Measurements from ENCODE around the gene RAD23A.
"Not testable (repeated sequence)": the region's sequence is repeated elsewhere in the genome, so short reads cannot be mapped to it uniquely, and the experiment has no call there.

The RAD23A gene

DNA sequence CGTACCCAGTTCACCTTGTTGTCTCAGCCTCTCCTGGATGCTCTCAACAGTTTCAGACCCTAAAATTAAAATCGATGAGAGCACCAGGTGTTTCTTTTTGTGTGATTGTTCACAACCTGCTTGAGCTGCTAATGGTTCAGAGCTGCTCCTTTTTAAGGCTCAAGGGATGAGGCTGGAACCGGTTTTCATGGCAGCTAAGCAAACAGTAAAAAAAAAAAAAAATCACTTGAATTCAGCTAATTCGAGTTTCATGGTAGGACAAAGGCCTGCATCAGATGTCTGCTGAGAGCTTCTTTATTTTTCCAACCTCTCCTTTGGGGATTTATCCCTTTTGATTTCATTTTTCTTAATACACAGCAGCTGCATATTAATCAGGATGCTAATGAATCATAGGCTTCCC lies 33.1 kb upstream of the RAD23A start:
- H3K27ac ChIP-seq (ENCODE audit: low read length, poor library complexity, severe bottlenecking) = no peak overlapping the region
- H4K8ac ChIP-seq (ENCODE audit: low read length) = no peak overlapping the region
- no peak overlapping the region for H2BK120ac ChIP-seq (ENCODE audit: low read depth, low read length)
- H3K14ac ChIP-seq (ENCODE audit: low read length in 2 of 2) = no peak overlapping the region
- no peak overlapping the region for H2BK5ac ChIP-seq (ENCODE audit: low read depth, low read length, poor library complexity, severe bottlenecking)
- H3K4ac ChIP-seq (ENCODE audit: low read depth in 1 of 2, low read length in 2 of 2) = no peak overlapping the region
- H2BK15ac ChIP-seq (ENCODE audit: low read depth, poor library complexity, severe bottlenecking) = no peak overlapping the region
- H3K23ac ChIP-seq (ENCODE audit: low read length in 2 of 2) = no peak overlapping the region
- H3K79me1 ChIP-seq (replicated peaks; ENCODE audit: low read length, poor library complexity, severe bottlenecking) = no peaks in the 10 kb centered on the region
- H3K18ac ChIP-seq (ENCODE audit: low read depth in 1 of 2, low read length in 2 of 2) = no peak overlapping the region
- WGBS = 88% methylated on average over 4 of the region's 4 CpGs
- H3K4me2 ChIP-seq (ENCODE audit: low read length, poor library complexity, severe bottlenecking) = no peak overlapping the region
- no peak overlapping the region for H2BK12ac ChIP-seq (ENCODE audit: low read length in 2 of 2)
- no peak for DNase-seq
- no peaks in the 10 kb centered on the region for H3K9me3 ChIP-seq (ENCODE audit: control insufficient read depth, low read length)
- H3K36me3 ChIP-seq (ENCODE audit: control insufficient read depth in 1 of 2, insufficient read depth in 2 of 2, low read depth in 1 of 2, low read length in 2 of 2) = no peaks in the 10 kb centered on the region
- no peak overlapping the region for H2AK5ac ChIP-seq (ENCODE audit: low read length, severe bottlenecking)
- H2AFZ ChIP-seq (ENCODE audit: low read depth, low read length) = no peak overlapping the region
- peaks cover 3% of the 10 kb centered on the region for H3K4me1 ChIP-seq (ENCODE audit: control insufficient read depth, insufficient read depth, low read depth, low read length)
- peak overlapping the region; percentile 44 for H3K9ac ChIP-seq (ENCODE audit: low read length)
- H4K91ac ChIP-seq (ENCODE audit: low read length) = no peak overlapping the region
- H3K27me3 ChIP-seq (ENCODE audit: control insufficient read depth in 1 of 2, insufficient read depth in 1 of 2, low read length in 2 of 2) = peaks cover 0 to 4% of the 10 kb centered on the region in 2 experiments
- peak overlapping the region in 1 of 2 experiments; percentile 42 for H3K4me3 ChIP-seq (ENCODE audit: insufficient read depth in 1 of 2, low read depth in 1 of 2, low read length in 2 of 2)

DNA sequence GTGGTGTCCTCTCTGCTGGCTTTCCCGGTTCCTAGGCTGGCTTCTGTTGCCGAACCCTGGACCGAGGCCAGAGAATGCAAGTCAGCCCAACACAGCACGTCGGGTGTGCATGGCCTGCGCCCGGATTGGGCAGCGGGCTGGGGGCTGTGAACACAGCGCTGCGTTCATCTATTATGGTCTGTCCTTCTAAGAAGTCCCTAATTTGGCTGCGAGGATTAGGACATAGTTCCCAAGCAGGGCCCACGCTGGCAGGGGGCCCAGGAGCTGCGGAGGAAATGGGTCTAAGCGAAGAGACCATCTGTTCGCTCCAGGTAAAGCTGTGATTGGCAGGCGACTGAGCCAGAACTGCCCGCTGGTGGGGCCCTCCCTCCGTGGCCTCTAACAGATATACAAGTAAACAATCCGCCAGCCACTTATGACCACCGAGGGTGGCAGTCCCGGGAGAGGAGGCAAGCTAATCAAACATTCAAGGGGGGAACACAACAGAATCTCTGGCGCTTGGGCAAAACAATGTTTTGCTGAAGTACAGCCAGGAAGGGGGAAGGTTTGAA lies 32.6 kb upstream of the RAD23A start:
- WGBS = 41% methylated on average over 21 of the region's 22 CpGs
- H2AFZ ChIP-seq (ENCODE audit: low read depth, low read length) = peak overlapping the region; percentile 56

DNA sequence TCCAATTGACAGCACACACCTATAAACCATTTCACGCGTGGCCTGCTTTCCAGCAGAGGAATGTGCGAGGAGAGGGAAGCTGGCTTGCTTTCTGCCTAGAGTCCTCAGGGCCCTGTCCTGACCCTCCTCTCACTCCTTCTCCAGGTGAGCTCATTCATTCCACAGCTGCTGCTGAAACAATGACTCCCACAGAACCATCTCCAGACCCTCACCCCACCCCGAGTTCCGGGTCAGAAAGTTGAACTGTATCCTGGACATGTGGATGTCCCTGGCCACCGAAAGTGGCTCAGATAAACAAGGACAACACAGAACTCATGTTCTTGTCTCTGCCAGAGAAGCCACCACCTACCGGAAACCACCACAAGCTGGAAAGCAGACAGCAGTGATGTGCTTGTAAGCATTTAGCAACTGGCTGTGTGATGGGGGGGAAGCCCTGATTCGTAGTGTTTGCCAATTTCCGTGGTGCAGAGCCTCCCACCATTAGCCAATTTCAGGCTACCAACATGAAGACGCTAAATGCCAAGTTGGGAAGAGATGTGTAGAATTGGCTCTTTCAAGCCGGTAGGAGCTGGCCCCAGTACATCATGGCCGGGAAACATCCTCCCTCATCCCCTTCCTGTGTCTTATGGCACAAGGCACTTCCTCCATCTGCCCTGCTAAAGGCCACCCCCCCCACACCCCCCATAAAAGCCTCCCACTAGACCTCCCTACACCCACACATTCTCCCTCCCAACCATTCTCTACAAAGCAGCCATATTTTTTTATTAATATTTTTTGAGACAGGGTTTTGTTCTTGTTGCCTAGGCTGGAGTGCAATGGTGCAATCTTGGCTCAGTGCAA lies 31.6 kb upstream of the RAD23A start:
- Histone ChIP-seq H3K4me1 (ENCODE audit: control insufficient read depth, insufficient read depth, low read depth, low read length) (peaks cover 6% of the 10 kb centered on the region), H3K9ac (ENCODE audit: low read length) (no peak overlapping the region), H2BK12ac (ENCODE audit: low read length in 2 of 2) (no peak overlapping the region), H3K9me3 (ENCODE audit: control insufficient read depth, low read length) (no peaks in the 10 kb centered on the region), H2AFZ (ENCODE audit: low read depth, low read length) (no peak overlapping the region), H3K4me3 (ENCODE audit: insufficient read depth in 1 of 2, low read depth in 1 of 2, low read length in 2 of 2) (no peak overlapping the region), H3K27ac (ENCODE audit: low read length, poor library complexity, severe bottlenecking) (no peak overlapping the region), H4K91ac (ENCODE audit: low read length) (no peak overlapping the region), H3K18ac (ENCODE audit: low read depth in 1 of 2, low read length in 2 of 2) (no peak overlapping the region), H3K27me3 (ENCODE audit: control insufficient read depth in 1 of 2, insufficient read depth in 1 of 2, low read length in 2 of 2) (peaks cover 0 to 4% of the 10 kb centered on the region in 2 experiments), H3K14ac (ENCODE audit: low read length in 2 of 2) (no peak overlapping the region), H3K36me3 (ENCODE audit: control insufficient read depth in 1 of 2, insufficient read depth in 2 of 2, low read depth in 1 of 2, low read length in 2 of 2) (no peaks in the 10 kb centered on the region), H3K4me2 (ENCODE audit: low read length, poor library complexity, severe bottlenecking) (no peak overlapping the region), H2AK5ac (ENCODE audit: low read length, severe bottlenecking) (no peak overlapping the region), H4K8ac (ENCODE audit: low read length) (peak overlapping the region; percentile 28), H2BK120ac (ENCODE audit: low read depth, low read length) (no peak overlapping the region), H2BK15ac (ENCODE audit: low read depth, poor library complexity, severe bottlenecking) (no peak overlapping the region), H3K4ac (ENCODE audit: low read depth in 1 of 2, low read length in 2 of 2) (no peak overlapping the region), H3K79me1 (replicated peaks; ENCODE audit: low read length, poor library complexity, severe bottlenecking) (no peaks in the 10 kb centered on the region), H3K23ac (ENCODE audit: low read length in 2 of 2) (no peak overlapping the region), H2BK5ac (ENCODE audit: low read depth, low read length, poor library complexity, severe bottlenecking) (no peak overlapping the region)
- DNase-seq = no peak
- 91% methylated on average over 12 of the region's 12 CpGs for WGBS

More for the DNA sequence above, 32.6 kb upstream of the RAD23A start:
- Histone ChIP-seq H3K9ac (ENCODE audit: low read length) (peak overlapping the region; percentile 44), H3K4me1 (ENCODE audit: control insufficient read depth, insufficient read depth, low read depth, low read length) (peaks cover 3% of the 10 kb centered on the region), H3K4ac (ENCODE audit: low read depth in 1 of 2, low read length in 2 of 2) (peak overlapping the region in 1 of 2 experiments; percentile 20), H3K4me2 (ENCODE audit: low read length, poor library complexity, severe bottlenecking) (peak overlapping the region; percentile 8), H3K27ac (ENCODE audit: low read length, poor library complexity, severe bottlenecking) (no peak overlapping the region), H4K91ac (ENCODE audit: low read length) (no peak overlapping the region), H2BK5ac (ENCODE audit: low read depth, low read length, poor library complexity, severe bottlenecking) (no peak overlapping the region), H2AK5ac (ENCODE audit: low read length, severe bottlenecking) (no peak overlapping the region), H3K14ac (ENCODE audit: low read length in 2 of 2) (no peak overlapping the region), H3K23ac (ENCODE audit: low read length in 2 of 2) (peak overlapping the region in 1 of 2 experiments; percentile 63), H3K79me1 (replicated peaks; ENCODE audit: low read length, poor library complexity, severe bottlenecking) (no peaks in the 10 kb centered on the region), H3K27me3 (ENCODE audit: control insufficient read depth in 1 of 2, insufficient read depth in 1 of 2, low read length in 2 of 2) (peaks cover 0 to 4% of the 10 kb centered on the region in 2 experiments), H3K36me3 (ENCODE audit: control insufficient read depth in 1 of 2, insufficient read depth in 2 of 2, low read depth in 1 of 2, low read length in 2 of 2) (no peaks in the 10 kb centered on the region), H3K9me3 (ENCODE audit: control insufficient read depth, low read length) (no peaks in the 10 kb centered on the region), H3K4me3 (ENCODE audit: insufficient read depth in 1 of 2, low read depth in 1 of 2, low read length in 2 of 2) (peak overlapping the region in 1 of 2 experiments; percentile 42), H3K18ac (ENCODE audit: low read depth in 1 of 2, low read length in 2 of 2) (no peak overlapping the region), H2BK12ac (ENCODE audit: low read length in 2 of 2) (peak overlapping the region in 1 of 2 experiments; percentile 54), H4K8ac (ENCODE audit: low read length) (peak overlapping the region; percentile 55), H2BK120ac (ENCODE audit: low read depth, low read length) (no peak overlapping the region), H2BK15ac (ENCODE audit: low read depth, poor library complexity, severe bottlenecking) (no peak overlapping the region)
- DNase-seq = peak; percentile 6

DNA sequence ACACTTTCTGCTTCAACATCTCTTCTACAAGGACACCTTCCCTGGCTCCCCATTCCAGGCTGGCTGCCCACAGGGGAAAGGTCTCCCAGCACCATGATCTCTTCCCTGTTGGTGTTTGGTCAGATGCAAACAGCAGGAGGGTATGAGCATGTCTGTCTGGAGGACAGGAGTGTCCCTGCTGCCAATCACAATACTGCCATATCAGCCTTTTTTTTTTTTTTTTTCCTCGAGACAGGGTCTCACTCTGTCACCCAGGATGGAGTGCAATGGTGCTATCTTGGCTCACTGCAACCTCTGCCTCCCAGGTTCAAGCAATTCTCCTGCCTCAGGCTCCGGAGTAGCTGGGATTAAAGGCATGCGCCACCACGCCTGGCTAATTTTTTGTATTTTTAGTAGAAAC lies 29.8 kb upstream of the RAD23A start:
- H3K27me3 ChIP-seq (ENCODE audit: control insufficient read depth in 1 of 2, insufficient read depth in 1 of 2, low read length in 2 of 2); H2AK5ac ChIP-seq (ENCODE audit: low read length, severe bottlenecking); H3K4me3 ChIP-seq (ENCODE audit: insufficient read depth in 1 of 2, low read depth in 1 of 2, low read length in 2 of 2); H2BK120ac ChIP-seq (ENCODE audit: low read depth, low read length); H3K9ac ChIP-seq (ENCODE audit: low read length); H3K79me1 ChIP-seq (replicated peaks; ENCODE audit: low read length, poor library complexity, severe bottlenecking); H3K9me3 ChIP-seq (ENCODE audit: control insufficient read depth, low read length); H3K23ac ChIP-seq (ENCODE audit: low read length in 2 of 2); H3K4ac ChIP-seq (ENCODE audit: low read depth in 1 of 2, low read length in 2 of 2); H3K18ac ChIP-seq (ENCODE audit: low read depth in 1 of 2, low read length in 2 of 2); H2BK12ac ChIP-seq (ENCODE audit: low read length in 2 of 2); H4K91ac ChIP-seq (ENCODE audit: low read length); H3K27ac ChIP-seq (ENCODE audit: low read length, poor library complexity, severe bottlenecking); H2BK15ac ChIP-seq (ENCODE audit: low read depth, poor library complexity, severe bottlenecking); H4K8ac ChIP-seq (ENCODE audit: low read length); DNase-seq; H2AFZ ChIP-seq (ENCODE audit: low read depth, low read length); H3K14ac ChIP-seq (ENCODE audit: low read length in 2 of 2); H2BK5ac ChIP-seq (ENCODE audit: low read depth, low read length, poor library complexity, severe bottlenecking); H3K4me2 ChIP-seq (ENCODE audit: low read length, poor library complexity, severe bottlenecking); H3K36me3 ChIP-seq (ENCODE audit: control insufficient read depth in 1 of 2, insufficient read depth in 2 of 2, low read depth in 1 of 2, low read length in 2 of 2); H3K4me1 ChIP-seq (ENCODE audit: control insufficient read depth, insufficient read depth, low read depth, low read length): not testable (repeated sequence)
- 90% methylated on average over 3 of the region's 4 CpGs for WGBS
